Esophagus mucosa (tissue), 1 donor: ENCODE data around the gene FST. TPM values are rescaled to one million over a fixed set of nuclear protein-coding genes. Genes with fewer than 3 reads are reported as not detected.

Experiments used
- ATAC-seq: fragments of 200-7000 bp; cut with Tn5 transposase; one replicate; pipeline ENCODE4 v1.9.1; 2020
- total RNA-seq: library from RNA; stranded (reverse); gene quantifications from one replicate; pipeline ENCODE4 v1.2.4, GENCODE V29; 2023
- donor health status: DM: yes; HTN: yes; CAD: no.

FST gene
- 2.7 TPM for total RNA-seq

- ATAC-seq = no peak
Observed at GRCh38 chr5:53480416-53481158, at the start of gene FST. FST (plus strand) TSS chr5:53480629; CDS start chr5:53480792, 163 bp downstream.

- ATAC-seq = no peak
Observed at GRCh38 chr5:53431665-53432064, 48.8 kb upstream of the FST start.

GRCh38 chr5:53433026-53433425 is 47.4 kb upstream of the FST start:
- ATAC-seq = no peak

GRCh38 chr5:53434541-53434940 is 45.9 kb upstream of the FST start:
- ATAC-seq = no peak

GRCh38 chr5:53436480-53437191 is 43.8 kb upstream of the FST start:
- ATAC-seq = no peak

GRCh38 chr5:53438079-53438478 is 42.4 kb upstream of the FST start:
- ATAC-seq = no peak

- ATAC-seq = no peak
Observed at GRCh38 chr5:53438486-53439472, 41.6 kb upstream of the FST start.

GRCh38 chr5:53442961-53443360 is 37.5 kb upstream of the FST start:
- ATAC-seq = no peak

GRCh38 chr5:53445569-53445968 is 34.9 kb upstream of the FST start:
- ATAC-seq = no peak

GRCh38 chr5:53446908-53447307 is 33.5 kb upstream of the FST start:
- no peak for ATAC-seq

- ATAC-seq = no peak
Observed at GRCh38 chr5:53448851-53449250, 31.6 kb upstream of the FST start.

GRCh38 chr5:53453898-53454718 is 26.3 kb upstream of the FST start:
- ATAC-seq = no peak

- ATAC-seq = no peak
Observed at GRCh38 chr5:53454719-53455000, 25.8 kb upstream of the FST start.

- no peak for ATAC-seq
Observed at GRCh38 chr5:53456366-53456765, 24.1 kb upstream of the FST start.

- ATAC-seq = no peak
Observed at GRCh38 chr5:53463909-53464621, 16.4 kb upstream of the FST start.

GRCh38 chr5:53464722-53465121 is 15.7 kb upstream of the FST start:
- ATAC-seq = no peak

GRCh38 chr5:53469946-53470687 is 10.3 kb upstream of the FST start:
- no peak for ATAC-seq

- peak; percentile 46 for ATAC-seq
Observed at GRCh38 chr5:53472279-53472678, 8.2 kb upstream of the FST start.

- no peak for ATAC-seq
Observed at GRCh38 chr5:53472720-53473510, 7.5 kb upstream of the FST start.

- peak; percentile 35 for ATAC-seq
Observed at GRCh38 chr5:53473633-53474032, 6.8 kb upstream of the FST start.
